ENCODE measurements around the gene CEP170.
"Not testable (repeated sequence)": the region's sequence is repeated elsewhere in the genome, so short reads cannot be mapped to it uniquely, and the experiment has no call there.

CEP170 gene

DNA sequence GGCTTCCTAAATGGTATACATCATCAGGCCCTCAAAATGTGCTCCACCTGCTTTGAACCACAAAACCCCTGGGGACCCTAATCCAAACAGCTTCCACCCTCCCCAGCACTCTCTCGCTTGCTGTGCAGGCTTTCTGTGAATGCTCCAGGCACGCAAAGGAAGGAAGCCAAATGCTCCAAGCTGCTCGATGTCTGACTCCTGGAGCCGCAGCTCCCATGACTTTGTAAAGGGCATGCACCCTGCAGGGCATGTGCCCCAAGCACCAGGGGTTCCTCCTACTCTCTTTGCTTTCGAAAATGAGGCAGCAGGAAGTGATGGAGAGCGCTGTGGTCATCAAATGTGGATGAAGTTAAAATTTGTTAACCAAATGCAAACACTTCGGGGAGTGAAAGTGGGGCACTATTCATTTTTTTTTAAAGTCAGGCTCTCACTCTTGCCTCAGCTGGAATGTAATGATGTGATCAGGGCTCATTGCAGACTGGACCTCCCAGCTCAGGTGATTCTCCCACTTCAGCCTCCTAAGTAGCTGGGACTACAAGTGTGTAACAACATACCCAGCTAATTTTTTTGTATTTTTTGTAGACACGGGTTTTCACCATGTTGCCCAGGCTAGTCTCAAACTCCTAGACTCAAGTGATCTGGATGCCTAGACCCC is 140.9 kb downstream of the CEP170 start:
- not testable (repeated sequence) for H2AFZ ChIP-seq (ENCODE audit: low read depth, low read length)

GRCh38 chr1:243107171-243107570 is 147.9 kb downstream of the CEP170 start:
- not testable (repeated sequence) for H2AFZ ChIP-seq (ENCODE audit: low read depth, low read length); H3K4me3 ChIP-seq (ENCODE audit: low read length); H4K20me1 ChIP-seq (ENCODE audit: insufficient read depth, low read length); H3K27ac ChIP-seq (ENCODE audit: low read length); H3K79me2 ChIP-seq (ENCODE audit: low read length); H3K27me3 ChIP-seq (ENCODE audit: low read depth, low read length); H3K9me3 ChIP-seq (ENCODE audit: insufficient read depth, low read length); H3K4me2 ChIP-seq (ENCODE audit: low read length); H3K36me3 ChIP-seq (replicated peaks; ENCODE audit: low read depth, low read length); H3K4me1 ChIP-seq (ENCODE audit: low read length); H3K9ac ChIP-seq (ENCODE audit: low read length)

More for the DNA sequence above, 140.9 kb downstream of the CEP170 start:
- Histone ChIP-seq H3K4me3 (ENCODE audit: low read length) (peak overlapping the region; percentile 57), H3K4me1 (ENCODE audit: low read length) (peaks cover 17% of the 10 kb centered on the region), H3K4me2 (ENCODE audit: low read length) (peak overlapping the region; percentile 80), H3K27ac (ENCODE audit: low read length) (peak overlapping the region; percentile 19; the same call in 1 of the 2 replicates), H3K9ac (ENCODE audit: low read length) (peak overlapping the region; percentile 8; the same call in 1 of the 2 replicates)
- not testable (repeated sequence) for H4K20me1 ChIP-seq (ENCODE audit: insufficient read depth, low read length); H3K79me2 ChIP-seq (ENCODE audit: low read length); H3K27me3 ChIP-seq (ENCODE audit: low read depth, low read length); H3K36me3 ChIP-seq (replicated peaks; ENCODE audit: low read depth, low read length); H3K9me3 ChIP-seq (ENCODE audit: insufficient read depth, low read length)

DNA sequence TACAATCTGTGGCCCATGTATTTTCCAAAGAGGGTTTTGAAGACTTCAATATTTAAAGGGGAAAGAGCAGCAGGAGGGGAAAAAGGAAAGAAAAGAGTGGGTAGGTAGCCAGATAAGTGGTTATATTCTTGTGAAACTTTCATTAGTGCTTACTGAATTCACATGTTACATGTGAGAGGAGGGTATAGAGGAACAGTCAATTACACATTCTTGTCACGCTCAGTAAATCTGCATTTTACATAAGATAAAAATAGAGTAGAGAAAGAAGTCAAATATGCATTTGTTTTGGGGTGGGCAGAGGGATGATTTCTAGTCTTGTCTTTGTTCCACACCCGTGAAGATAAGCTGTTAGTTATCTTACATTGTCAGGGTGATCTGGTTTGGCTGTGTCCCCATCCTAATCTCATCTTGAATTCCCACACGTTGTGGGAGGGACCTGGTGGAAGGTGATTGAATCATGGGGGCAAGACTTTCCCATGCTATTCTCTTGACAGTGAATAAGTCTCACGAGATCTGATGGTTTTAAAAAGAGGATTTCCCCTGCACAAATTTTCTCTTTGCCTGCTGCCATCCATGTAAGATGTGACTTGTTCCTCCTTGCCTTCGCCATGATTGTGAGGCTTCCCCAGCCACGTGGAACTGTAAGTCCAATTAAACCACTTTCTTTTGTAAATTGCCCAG is 149.3 kb downstream of the CEP170 start:
- H3K4me2 ChIP-seq (ENCODE audit: low read length); H3K4me1 ChIP-seq (ENCODE audit: low read length); H3K4me3 ChIP-seq (ENCODE audit: low read length); H3K36me3 ChIP-seq (replicated peaks; ENCODE audit: low read depth, low read length); H2AFZ ChIP-seq (ENCODE audit: low read depth, low read length); H3K27ac ChIP-seq (ENCODE audit: low read length); H3K9me3 ChIP-seq (ENCODE audit: insufficient read depth, low read length); H4K20me1 ChIP-seq (ENCODE audit: insufficient read depth, low read length); H3K27me3 ChIP-seq (ENCODE audit: low read depth, low read length); H3K79me2 ChIP-seq (ENCODE audit: low read length); H3K9ac ChIP-seq (ENCODE audit: low read length): not testable (repeated sequence)

DNA sequence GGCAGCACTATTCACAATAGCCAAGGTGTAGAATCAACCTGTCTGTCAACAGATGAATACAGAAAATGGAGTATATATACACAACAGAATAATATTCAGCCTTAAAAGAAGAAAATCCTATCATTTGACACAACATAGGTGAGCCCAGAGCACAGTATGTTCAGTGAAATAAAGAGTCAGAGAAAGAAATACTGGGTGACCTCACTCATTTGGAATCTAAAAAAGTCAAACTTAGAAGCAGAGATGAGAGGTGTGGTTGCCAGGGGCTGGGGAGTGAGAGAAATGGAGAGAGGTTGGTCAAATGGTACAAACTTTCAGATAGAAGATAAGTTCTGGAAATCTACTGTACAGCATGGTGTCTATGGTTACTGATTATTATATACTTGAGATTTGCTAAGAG is 150.0 kb downstream of the CEP170 start:
- H3K4me3 ChIP-seq (ENCODE audit: low read length); H2AFZ ChIP-seq (ENCODE audit: low read depth, low read length); H3K4me2 ChIP-seq (ENCODE audit: low read length); H3K36me3 ChIP-seq (replicated peaks; ENCODE audit: low read depth, low read length); H3K9ac ChIP-seq (ENCODE audit: low read length); H3K27ac ChIP-seq (ENCODE audit: low read length); H3K9me3 ChIP-seq (ENCODE audit: insufficient read depth, low read length); H3K27me3 ChIP-seq (ENCODE audit: low read depth, low read length); H3K79me2 ChIP-seq (ENCODE audit: low read length); H3K4me1 ChIP-seq (ENCODE audit: low read length); H4K20me1 ChIP-seq (ENCODE audit: insufficient read depth, low read length): not testable (repeated sequence)

GRCh38 chr1:243104452-243104851 is 150.6 kb downstream of the CEP170 start:
- H3K9me3 ChIP-seq (ENCODE audit: insufficient read depth, low read length); H3K79me2 ChIP-seq (ENCODE audit: low read length); H3K4me3 ChIP-seq (ENCODE audit: low read length); H3K4me1 ChIP-seq (ENCODE audit: low read length); H3K27me3 ChIP-seq (ENCODE audit: low read depth, low read length); H4K20me1 ChIP-seq (ENCODE audit: insufficient read depth, low read length); H3K4me2 ChIP-seq (ENCODE audit: low read length); H2AFZ ChIP-seq (ENCODE audit: low read depth, low read length); H3K36me3 ChIP-seq (replicated peaks; ENCODE audit: low read depth, low read length); H3K27ac ChIP-seq (ENCODE audit: low read length); H3K9ac ChIP-seq (ENCODE audit: low read length): not testable (repeated sequence)

- H3K9me3 ChIP-seq (ENCODE audit: insufficient read depth, low read length); H2AFZ ChIP-seq (ENCODE audit: low read depth, low read length); H3K4me1 ChIP-seq (ENCODE audit: low read length); H3K79me2 ChIP-seq (ENCODE audit: low read length); H3K27me3 ChIP-seq (ENCODE audit: low read depth, low read length); H4K20me1 ChIP-seq (ENCODE audit: insufficient read depth, low read length); H3K36me3 ChIP-seq (replicated peaks; ENCODE audit: low read depth, low read length): not testable (repeated sequence)
- H3K9ac ChIP-seq (ENCODE audit: low read length), result peak overlapping the region; percentile 67
- peak overlapping the region; percentile 55 for H3K4me2 ChIP-seq (ENCODE audit: low read length)
- H3K27ac ChIP-seq (ENCODE audit: low read length), result 0 out of 2 replicates have a peak overlapping the region, but pooled peaks have one; percentile 23
- peak overlapping the region; percentile 77 for H3K4me3 ChIP-seq (ENCODE audit: low read length)
Observed at GRCh38 chr1:243101551-243102050, 153.5 kb downstream of the CEP170 start.

DNA sequence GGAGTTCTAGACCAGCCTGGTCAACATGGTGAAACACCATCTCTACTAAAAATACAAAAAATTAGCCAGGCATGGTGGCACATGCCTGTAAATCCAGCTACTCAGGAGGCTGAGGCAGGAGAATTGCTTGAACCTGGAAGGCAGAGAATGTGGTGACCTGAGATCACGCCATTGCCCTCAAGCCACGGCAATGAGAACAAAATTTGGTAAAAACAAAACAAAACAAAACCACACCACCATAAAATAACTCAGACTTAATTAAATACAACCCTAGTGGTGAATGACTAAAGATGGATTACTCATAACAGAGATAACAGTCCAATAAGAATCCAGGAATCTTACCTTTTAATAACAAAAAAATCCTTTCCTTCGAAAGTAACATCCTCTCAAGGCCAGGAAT is 167.7 kb downstream of the CEP170 start:
- not testable (repeated sequence) for H3K9me3 ChIP-seq (ENCODE audit: insufficient read depth, low read length); H2AFZ ChIP-seq (ENCODE audit: low read depth, low read length); H3K79me2 ChIP-seq (ENCODE audit: low read length); H4K20me1 ChIP-seq (ENCODE audit: insufficient read depth, low read length); H3K4me3 ChIP-seq (ENCODE audit: low read length); H3K4me1 ChIP-seq (ENCODE audit: low read length); H3K4me2 ChIP-seq (ENCODE audit: low read length); H3K27me3 ChIP-seq (ENCODE audit: low read depth, low read length); H3K27ac ChIP-seq (ENCODE audit: low read length); H3K9ac ChIP-seq (ENCODE audit: low read length); H3K36me3 ChIP-seq (replicated peaks; ENCODE audit: low read depth, low read length)
